Breast epithelium (tissue), 4 donors: ENCODE measurements around the gene COL25A1. TPM values are rescaled to one million over a fixed set of nuclear protein-coding genes. Genes with fewer than 3 reads are reported as not detected.

Experiments
- DNase-seq, 2 donors: peaks; one replicate each; pipeline ENCODE4 v3.0.0-alpha.2; 2019; ENCODE audit warnings: low spot score in 2 of 2
- H3K27ac ChIP-seq, 2 donors: fragments of 200-600 bp; sonication (generic) in 1 of 2; one replicate each; pipeline ENCODE4 v1.5.1; 2016 to 2019; ENCODE audit warnings: mild to moderate bottlenecking in 1 of 2
- H3K27me3 ChIP-seq, 2 donors: fragments of 200-600 bp; sonication (generic) in 1 of 2; one replicate each; pipeline versions ENCODE4 v1.5.1 to v1.6.0; 2017 to 2019; ENCODE audit warnings: control low read depth in 1 of 2, mild to moderate bottlenecking in 1 of 2
- H3K36me3 ChIP-seq: fragments of 200-600 bp; one replicate; pipeline ENCODE4 v1.5.1; 2019
- H3K4me1 ChIP-seq, 2 donors: fragments of 200-600 bp; sonication (generic); one replicate each; pipeline ENCODE4 v1.5.1; 2016 to 2019; ENCODE audit warnings: control low read depth in 1 of 2
- H3K4me3 ChIP-seq, 3 donors: fragments of 200-600 bp; sonication (generic); 1 replicate in 2 of 3; 2 replicates in 1 of 3; pipeline ENCODE4 v1.5.1; 2016 to 2019; ENCODE audit warnings: mild to moderate bottlenecking in 3 of 3, moderate library complexity in 2 of 3
- H3K9me3 ChIP-seq, 2 donors: fragments of 200-600 bp; sonication (generic) in 1 of 2; one replicate each; pipeline ENCODE4 v1.5.1; 2016 to 2019; ENCODE audit warnings: control low read depth in 1 of 2
- CTCF ChIP-seq, 3 donors: fragments of 450-650 bp; IDR thresholded peaks; one replicate each; pipeline ENCODE4 v1.5.1; 2016 to 2017; ENCODE audit warnings: antibody characterized with exemption in 3 of 3, mild to moderate bottlenecking in 3 of 3, moderate library complexity in 3 of 3
- POLR2A ChIP-seq: fragments of 450-650 bp; IDR thresholded peaks from one replicate; pipeline ENCODE4 v1.6.1; 2016; ENCODE audit warnings: antibody characterized with exemption, mild to moderate bottlenecking, moderate library complexity
- POLR2AphosphoS5 ChIP-seq, 3 donors: sonication (generic); formaldehyde crosslinking; IDR thresholded peaks; one replicate each; pipeline ENCODE4 v1.6.1; 2017; ENCODE audit warnings: antibody characterized with exemption in 3 of 3
- intact Hi-C: fragments of 100-400 bp; cut with DNase I; formaldehyde crosslinking; loops from one replicate; pipeline ENCODE4 v1.15.1; 2023; ENCODE audit warnings: low total_unique reads
- total RNA-seq, 3 donors: library from RNA; depleted of rRNA; stranded (reverse); fragments of >200 nt; gene quantifications; one replicate each; pipeline ENCODE4 v1.1.0, GENCODE V29; 2016

COL25A1 gene
- total RNA-seq, 3 donors from 2014 or later = 2.6 to 11.0 (median 2.8) TPM

GRCh38 chr4:108814326-108814725 is 488.1 kb downstream of the COL25A1 start:
- no peak for DNase-seq
- intact Hi-C loops = no loop called here
- no peaks in the 10 kb centered on the region for H3K4me1 ChIP-seq

GRCh38 chr4:108813261-108813660 is 489.2 kb downstream of the COL25A1 start:
- Histone ChIP-seq H3K4me3 (no peak overlapping the region), H3K9me3 (no peaks in the 10 kb centered on the region), H3K27ac (no peak overlapping the region), H3K4me1 (no peaks in the 10 kb centered on the region), H3K36me3 (no peaks in the 10 kb centered on the region), H3K27me3 (no peaks in the 10 kb centered on the region)
- DNase-seq = no peak
- TF ChIP-seq POLR2AphosphoS5 (IDR thresholded peaks at IDR 0.05) (no peak), CTCF (IDR thresholded peaks at IDR 0.05) (no peak), POLR2A (no peak)
- intact Hi-C loops = no loop called here

More at GRCh38 chr4:108814326-108814725, 488.1 kb downstream of the COL25A1 start:
- no peak for TF ChIP-seq POLR2AphosphoS5 (IDR thresholded peaks at IDR 0.05)
- no peak for TF ChIP-seq CTCF (IDR thresholded peaks at IDR 0.05)
- Histone ChIP-seq H3K27ac (no peak overlapping the region), H3K27me3 (no peaks in the 10 kb centered on the region), H3K4me3 (no peak overlapping the region), H3K9me3 (no peaks in the 10 kb centered on the region), H3K36me3 (no peaks in the 10 kb centered on the region)

GRCh38 chr4:108811486-108811885 is 491.0 kb downstream of the COL25A1 start:
- Histone ChIP-seq H3K27me3 (no peaks in the 10 kb centered on the region), H3K36me3 (no peaks in the 10 kb centered on the region), H3K4me3 (no peak overlapping the region), H3K9me3 (no peaks in the 10 kb centered on the region), H3K27ac (no peak overlapping the region), H3K4me1 (no peaks in the 10 kb centered on the region)
- DNase-seq = no peak
- intact Hi-C loops = no loop called here
- TF ChIP-seq CTCF (IDR thresholded peaks at IDR 0.05) (no peak), POLR2A (no peak), POLR2AphosphoS5 (IDR thresholded peaks at IDR 0.05) (no peak)

GRCh38 chr4:108810087-108810486 is 492.4 kb downstream of the COL25A1 start:
- no peak for DNase-seq
- intact Hi-C loops = no loop called here
- H3K9me3 ChIP-seq = no peaks in the 10 kb centered on the region
- H3K36me3 ChIP-seq = no peaks in the 10 kb centered on the region
- H3K4me3 ChIP-seq = no peak overlapping the region
- no peak overlapping the region for H3K27ac ChIP-seq
- H3K27me3 ChIP-seq = no peaks in the 10 kb centered on the region
- H3K4me1 ChIP-seq = no peaks in the 10 kb centered on the region
- TF ChIP-seq POLR2AphosphoS5 (IDR thresholded peaks at IDR 0.05) = no peak
- no peak for TF ChIP-seq CTCF (IDR thresholded peaks at IDR 0.05)
- no peak for TF ChIP-seq POLR2A

- intact Hi-C loops = no loop called here
- H3K36me3 ChIP-seq = no peaks in the 10 kb centered on the region
- no peaks in the 10 kb centered on the region for H3K4me1 ChIP-seq
- no peaks in the 10 kb centered on the region for H3K27me3 ChIP-seq
- H3K27ac ChIP-seq = no peak overlapping the region
- no peak overlapping the region for H3K4me3 ChIP-seq
- no peak for TF ChIP-seq CTCF (IDR thresholded peaks at IDR 0.05)
- no peak for TF ChIP-seq POLR2AphosphoS5 (IDR thresholded peaks at IDR 0.05)
- TF ChIP-seq POLR2A = no peak
- no peaks in the 10 kb centered on the region for H3K9me3 ChIP-seq
- no peak for DNase-seq
Measured at GRCh38 chr4:108804648-108805273, 497.7 kb downstream of the COL25A1 start.
